ENCODE measurements around the gene OR1E1. TPM values are rescaled to one million over a fixed set of nuclear protein-coding genes. Genes with fewer than 3 reads are reported as not detected.
"Not testable (repeated sequence)": the region's sequence is repeated elsewhere in the genome, so short reads cannot be mapped to it uniquely, and the experiment has no call there.

Gene OR1E1
- polyA plus RNA-seq, 1 of the 3 experiments (the other 2 are of a cell fraction): not detected

GRCh38 chr17:3411070-3411469 is 12.9 kb upstream of the OR1E1 start, which contains the start of gene OR3A3:
Gene OR3A3 (plus strand): TSS chr17:3411370.
- Histone ChIP-seq H3K27me3 (ENCODE audit: insufficient read depth) (no peaks in the 10 kb centered on the region; the same call in 1 of the 2 replicates), H3K4me2 (no peak within 1 kb of the TSS), H3K9me2 (no peaks in the 10 kb centered on the region), H3K9ac (no peak within 1 kb of the TSS), H4K20me1 (ENCODE audit: insufficient read depth) (no peaks in the 10 kb centered on the region), H3K9me3 (no peaks in the 10 kb centered on the region), H2AFZ (ENCODE audit: low read depth) (no peak within 1 kb of the TSS), H3K27ac (ENCODE audit: low read depth in 2 of 2, low read length in 1 of 2) (no peak within 1 kb of the TSS), H3F3A (replicated peaks; ENCODE audit: insufficient read depth) (no peaks in the 10 kb centered on the region), H3K36me3 (replicated peaks in 1 of 2; ENCODE audit: control insufficient read depth in 1 of 2, insufficient read depth in 2 of 2, low read length in 1 of 2) (no peaks in the 10 kb centered on the region), H3K4me1 (ENCODE audit: control insufficient read depth in 1 of 2, insufficient read depth in 2 of 2, low read depth in 1 of 2, low read length in 1 of 2) (no peaks in the 10 kb centered on the region), H3K79me2 (ENCODE audit: insufficient read depth) (no peaks in the 10 kb centered on the region), H3K4me3 (ENCODE audit: low read depth in 2 of 2, low read length in 1 of 2) (no peak within 1 kb of the TSS)
- DNase-seq: no peak
- ChIA-PET POLR2A (no interaction called here), CTCF (no interaction called here)
- TF ChIP-seq JUND (IDR thresholded peaks at IDR 0.05): no peak
- WGBS (ENCODE audit: low lambda C conversion rate): 7% methylated on average over 3 of the region's 3 CpGs

- CTCF ChIA-PET; H3K4me1 ChIP-seq (ENCODE audit: control insufficient read depth in 1 of 2, insufficient read depth in 2 of 2, low read depth in 1 of 2, low read length in 1 of 2): not testable (repeated sequence)
Measured at GRCh38 chr17:3403856-3404255, 5.6 kb upstream of the OR1E1 start.

DNA sequence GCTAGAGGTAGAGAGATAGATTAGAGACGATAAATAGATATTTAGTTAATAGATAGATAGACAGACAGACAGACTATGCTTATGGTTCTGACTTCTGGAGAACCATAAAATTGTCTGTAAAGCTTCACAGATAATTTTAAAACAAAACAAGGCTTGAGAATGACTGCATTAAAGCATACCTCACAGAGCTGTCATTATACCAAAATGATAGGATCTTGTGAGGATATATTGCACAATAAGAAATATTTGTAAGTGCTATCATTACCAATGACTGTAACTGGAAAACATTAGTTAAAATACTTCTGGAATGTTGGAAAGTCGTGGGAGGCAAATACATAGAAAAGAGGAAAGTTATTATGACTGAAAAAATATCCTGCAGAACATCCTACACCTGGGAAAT is 3.6 kb upstream of the OR1E1 start:
- Histone ChIP-seq H3K4me2 (no peak overlapping the region), H3K9ac (no peak overlapping the region), H2AFZ (ENCODE audit: low read depth) (no peak overlapping the region), H3K9me3 (no peaks in the 10 kb centered on the region), H3F3A (replicated peaks; ENCODE audit: insufficient read depth) (no peaks in the 10 kb centered on the region), H3K4me1 (ENCODE audit: control insufficient read depth in 1 of 2, insufficient read depth in 2 of 2, low read depth in 1 of 2, low read length in 1 of 2) (no peaks in the 10 kb centered on the region), H3K36me3 (replicated peaks in 1 of 2; ENCODE audit: control insufficient read depth in 1 of 2, insufficient read depth in 2 of 2, low read length in 1 of 2) (no peaks in the 10 kb centered on the region), H3K79me2 (ENCODE audit: insufficient read depth) (no peaks in the 10 kb centered on the region), H3K9me2 (no peaks in the 10 kb centered on the region), H3K4me3 (ENCODE audit: low read depth in 2 of 2, low read length in 1 of 2) (no peak overlapping the region), H3K27me3 (ENCODE audit: insufficient read depth) (no peaks in the 10 kb centered on the region), H3K27ac (ENCODE audit: low read depth in 2 of 2, low read length in 1 of 2) (no peak overlapping the region), H4K20me1 (ENCODE audit: insufficient read depth) (no peaks in the 10 kb centered on the region)
- WGBS (ENCODE audit: low lambda C conversion rate): 2% methylated on average over 2 of the region's 2 CpGs
- ChIA-PET CTCF (no interaction called here), POLR2A (no interaction called here)
- DNase-seq: no peak
- no peak for TF ChIP-seq RFX5 (IDR thresholded peaks at IDR 0.05; ENCODE audit: low read length)
- TF ChIP-seq, protein P1, sequence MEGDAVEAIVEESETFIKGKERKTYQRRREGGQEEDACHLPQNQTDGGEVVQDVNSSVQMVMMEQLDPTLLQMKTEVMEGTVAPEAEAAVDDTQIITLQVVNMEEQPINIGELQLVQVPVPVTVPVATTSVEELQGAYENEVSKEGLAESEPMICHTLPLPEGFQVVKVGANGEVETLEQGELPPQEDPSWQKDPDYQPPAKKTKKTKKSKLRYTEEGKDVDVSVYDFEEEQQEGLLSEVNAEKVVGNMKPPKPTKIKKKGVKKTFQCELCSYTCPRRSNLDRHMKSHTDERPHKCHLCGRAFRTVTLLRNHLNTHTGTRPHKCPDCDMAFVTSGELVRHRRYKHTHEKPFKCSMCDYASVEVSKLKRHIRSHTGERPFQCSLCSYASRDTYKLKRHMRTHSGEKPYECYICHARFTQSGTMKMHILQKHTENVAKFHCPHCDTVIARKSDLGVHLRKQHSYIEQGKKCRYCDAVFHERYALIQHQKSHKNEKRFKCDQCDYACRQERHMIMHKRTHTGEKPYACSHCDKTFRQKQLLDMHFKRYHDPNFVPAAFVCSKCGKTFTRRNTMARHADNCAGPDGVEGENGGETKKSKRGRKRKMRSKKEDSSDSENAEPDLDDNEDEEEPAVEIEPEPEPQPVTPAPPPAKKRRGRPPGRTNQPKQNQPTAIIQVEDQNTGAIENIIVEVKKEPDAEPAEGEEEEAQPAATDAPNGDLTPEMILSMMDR (IDR thresholded peaks at IDR 0.05): no peak

More at GRCh38 chr17:3403856-3404255, 5.6 kb upstream of the OR1E1 start:
- H4K20me1 ChIP-seq (ENCODE audit: insufficient read depth); H3K4me3 ChIP-seq (ENCODE audit: low read depth in 2 of 2, low read length in 1 of 2); H3K4me2 ChIP-seq; H3K79me2 ChIP-seq (ENCODE audit: insufficient read depth); H3K36me3 ChIP-seq (replicated peaks in 1 of 2; ENCODE audit: control insufficient read depth in 1 of 2, insufficient read depth in 2 of 2, low read length in 1 of 2); POLR2A ChIA-PET; H3K9ac ChIP-seq; H3F3A ChIP-seq (replicated peaks; ENCODE audit: insufficient read depth); H3K27me3 ChIP-seq (ENCODE audit: insufficient read depth); H2AFZ ChIP-seq (ENCODE audit: low read depth); H3K27ac ChIP-seq (ENCODE audit: low read depth in 2 of 2, low read length in 1 of 2); H3K9me3 ChIP-seq; H3K9me2 ChIP-seq; DNase-seq: not testable (repeated sequence)
- 2% methylated on average over 1 of the region's 1 CpG for WGBS (ENCODE audit: low lambda C conversion rate)

DNA sequence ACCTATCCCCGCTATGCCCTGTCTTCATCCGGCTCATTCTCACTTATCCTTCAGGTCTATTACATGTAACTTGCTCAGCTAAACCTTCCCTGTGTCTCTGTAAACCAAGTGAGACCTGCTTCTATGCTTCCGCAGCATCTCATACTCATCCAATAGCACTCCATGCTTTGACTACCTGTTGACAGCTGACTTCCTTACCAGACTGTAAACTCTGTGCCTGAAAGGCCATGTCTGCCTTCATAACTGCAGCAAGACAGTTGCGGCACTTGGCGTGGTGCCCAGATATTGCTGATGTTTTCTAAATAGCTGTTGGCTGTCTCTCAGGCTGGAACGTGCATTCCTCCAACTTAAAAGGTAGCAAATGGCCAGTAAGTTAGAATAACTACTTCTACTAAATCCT is 1.8 kb upstream of the OR1E1 start:
- Histone ChIP-seq H4K20me1 (ENCODE audit: insufficient read depth) (no peaks in the 10 kb centered on the region), H2AFZ (ENCODE audit: low read depth) (no peak overlapping the region), H3K4me1 (ENCODE audit: control insufficient read depth in 1 of 2, insufficient read depth in 2 of 2, low read depth in 1 of 2, low read length in 1 of 2) (no peaks in the 10 kb centered on the region), H3K9ac (no peak overlapping the region), H3K9me3 (no peaks in the 10 kb centered on the region), H3F3A (replicated peaks; ENCODE audit: insufficient read depth) (no peaks in the 10 kb centered on the region), H3K36me3 (replicated peaks in 1 of 2; ENCODE audit: control insufficient read depth in 1 of 2, insufficient read depth in 2 of 2, low read length in 1 of 2) (no peaks in the 10 kb centered on the region), H3K27me3 (ENCODE audit: insufficient read depth) (no peaks in the 10 kb centered on the region), H3K27ac (ENCODE audit: low read depth in 2 of 2, low read length in 1 of 2) (no peak overlapping the region), H3K4me2 (no peak overlapping the region), H3K79me2 (ENCODE audit: insufficient read depth) (no peaks in the 10 kb centered on the region), H3K4me3 (ENCODE audit: low read depth in 2 of 2, low read length in 1 of 2) (no peak overlapping the region), H3K9me2 (no peaks in the 10 kb centered on the region)
- 3% methylated on average over 6 of the region's 6 CpGs for WGBS (ENCODE audit: low lambda C conversion rate)
- no peak for DNase-seq
- CTCF ChIA-PET: no interaction called here
- POLR2A ChIA-PET: no interaction called here
- TF ChIP-seq TCF12 (IDR thresholded peaks at IDR 0.05) (no peak), TEAD4 (IDR thresholded peaks at IDR 0.05; ENCODE audit: borderline replicate concordance, insufficient read depth) (no peak), MXI1 (IDR thresholded peaks at IDR 0.05; ENCODE audit: low read depth, low read length) (no peak), JUND (IDR thresholded peaks at IDR 0.05) (no peak), NRF1 (IDR thresholded peaks at IDR 0.05; ENCODE audit: low read depth, low read length) (no peak), SMC3 (IDR thresholded peaks at IDR 0.05; ENCODE audit: low read depth, low read length) (no peak), FOXM1 (IDR thresholded peaks at IDR 0.05; ENCODE audit: low read depth) (no peak)
